ENCODE data around the gene ADAMTS18.

DNA sequence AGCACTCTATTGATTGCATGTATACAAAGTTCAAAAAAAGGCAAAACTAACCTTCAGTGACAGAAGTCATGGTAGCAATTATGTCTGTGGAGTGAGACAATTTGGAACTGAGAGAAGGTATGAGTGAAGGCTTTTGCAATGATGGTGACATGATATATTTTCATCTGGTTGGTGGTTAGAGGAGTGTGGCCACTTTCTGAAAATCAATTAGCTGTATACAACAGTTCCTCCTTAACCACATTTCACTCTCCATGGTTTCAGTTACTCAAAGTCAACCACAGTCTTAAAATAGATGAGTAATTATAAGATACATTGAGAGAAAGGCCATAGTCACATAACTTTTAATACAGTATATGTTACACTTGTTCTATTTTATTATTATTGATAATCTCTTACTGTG lies 26.2 kb downstream of the ADAMTS18 start:
- TF ChIP-seq, protein P1, sequence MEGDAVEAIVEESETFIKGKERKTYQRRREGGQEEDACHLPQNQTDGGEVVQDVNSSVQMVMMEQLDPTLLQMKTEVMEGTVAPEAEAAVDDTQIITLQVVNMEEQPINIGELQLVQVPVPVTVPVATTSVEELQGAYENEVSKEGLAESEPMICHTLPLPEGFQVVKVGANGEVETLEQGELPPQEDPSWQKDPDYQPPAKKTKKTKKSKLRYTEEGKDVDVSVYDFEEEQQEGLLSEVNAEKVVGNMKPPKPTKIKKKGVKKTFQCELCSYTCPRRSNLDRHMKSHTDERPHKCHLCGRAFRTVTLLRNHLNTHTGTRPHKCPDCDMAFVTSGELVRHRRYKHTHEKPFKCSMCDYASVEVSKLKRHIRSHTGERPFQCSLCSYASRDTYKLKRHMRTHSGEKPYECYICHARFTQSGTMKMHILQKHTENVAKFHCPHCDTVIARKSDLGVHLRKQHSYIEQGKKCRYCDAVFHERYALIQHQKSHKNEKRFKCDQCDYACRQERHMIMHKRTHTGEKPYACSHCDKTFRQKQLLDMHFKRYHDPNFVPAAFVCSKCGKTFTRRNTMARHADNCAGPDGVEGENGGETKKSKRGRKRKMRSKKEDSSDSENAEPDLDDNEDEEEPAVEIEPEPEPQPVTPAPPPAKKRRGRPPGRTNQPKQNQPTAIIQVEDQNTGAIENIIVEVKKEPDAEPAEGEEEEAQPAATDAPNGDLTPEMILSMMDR (IDR thresholded peaks at IDR 0.05): no peak
- TF ChIP-seq POLR2A (IDR thresholded peaks at IDR 0.05): no peak
